Stimulated activated CD8-positive, alpha-beta memory T cell treated with anti-CD3 and anti-CD28 coated beads, Interleukin-4, amount 100 ng/mL, for 1 hour (primary cell): ENCODE data around the gene HTR3D.
"Not testable (repeated sequence)": the region's sequence is repeated elsewhere in the genome, so short reads cannot be mapped to it uniquely, and the experiment has no call there.

Experiments used
- DNase-seq, 2 donors: peaks; one replicate each; pipeline ENCODE4 v3.0.0-alpha.2; 2020; ENCODE audit warnings: low read depth in 2 of 2, low spot score in 1 of 2

The HTR3D gene

GRCh38 chr3:184031187-184031792 lies at the start of gene HTR3D:
Gene HTR3D, plus strand, starts transcription at chr3:184031742. Its CDS starts 0 bp downstream, at chr3:184031742.
- no peak for DNase-seq

- no peak for DNase-seq
These were observed 49.4 kb upstream of the HTR3D start for GRCh38 chr3:183981990-183982644.

- no peak for DNase-seq
These were observed 47.3 kb upstream of the HTR3D start for GRCh38 chr3:183984127-183984740.

GRCh38 chr3:183984749-183985729 lies 46.5 kb upstream of the HTR3D start:
- no peak for DNase-seq

- DNase-seq: no peak
These were observed 44.4 kb upstream of the HTR3D start for GRCh38 chr3:183987000-183987600.

- no peak for DNase-seq
These were observed 43.2 kb upstream of the HTR3D start for GRCh38 chr3:183988216-183988790.

- no peak for DNase-seq
These were observed 40.1 kb upstream of the HTR3D start for GRCh38 chr3:183991403-183991802.

- no peak for DNase-seq
These were observed 29.8 kb upstream of the HTR3D start for GRCh38 chr3:184001761-184002160.

GRCh38 chr3:184002469-184002868 lies 29.1 kb upstream of the HTR3D start:
- DNase-seq: no peak

GRCh38 chr3:184003187-184003967 lies 28.2 kb upstream of the HTR3D start:
- no peak for DNase-seq

- no peak for DNase-seq
These were observed 27.1 kb upstream of the HTR3D start for GRCh38 chr3:184004476-184004875.

- DNase-seq: no peak
These were observed 25.5 kb upstream of the HTR3D start for GRCh38 chr3:184005941-184006507.

GRCh38 chr3:184007143-184007813 lies 24.3 kb upstream of the HTR3D start:
- DNase-seq: not testable (repeated sequence)

- no peak for DNase-seq
These were observed 23.4 kb upstream of the HTR3D start for GRCh38 chr3:184008161-184008560.

GRCh38 chr3:184011230-184011876 lies 20.2 kb upstream of the HTR3D start:
- DNase-seq: no peak

- DNase-seq: no peak
These were observed 19.3 kb upstream of the HTR3D start for GRCh38 chr3:184011937-184012889.

GRCh38 chr3:184015381-184016019 lies 16.0 kb upstream of the HTR3D start:
- DNase-seq: no peak
